GM18951 (cell line): ENCODE data around the gene SRXN1.
A peak's percentile ranks its signal among the peaks of the same experiment; 100 is the strongest.
"Not testable (repeated sequence)": the region's sequence is repeated elsewhere in the genome, so short reads cannot be mapped to it uniquely, and the experiment has no call there.

Experiments
- POLR2A ChIP-seq: IDR thresholded peaks from 4 replicates; pipeline ENCODE4 v1.6.1; 2011; ENCODE audit warnings: mild to moderate bottlenecking; ENCODE audit not compliant: insufficient read length, insufficient read depth; ENCODE audit errors: extremely low read depth
- in situ Hi-C: fragments of 300-500 bp; cut with MboI; formaldehyde crosslinking; loops from one replicate; pipeline ENCODE4 v1.12.0; 2022; ENCODE audit warnings: low sequenced_read_pairs, mixed read lengths, inconsistent platforms; ENCODE audit not compliant: unreplicated experiment

Gene SRXN1

DNA sequence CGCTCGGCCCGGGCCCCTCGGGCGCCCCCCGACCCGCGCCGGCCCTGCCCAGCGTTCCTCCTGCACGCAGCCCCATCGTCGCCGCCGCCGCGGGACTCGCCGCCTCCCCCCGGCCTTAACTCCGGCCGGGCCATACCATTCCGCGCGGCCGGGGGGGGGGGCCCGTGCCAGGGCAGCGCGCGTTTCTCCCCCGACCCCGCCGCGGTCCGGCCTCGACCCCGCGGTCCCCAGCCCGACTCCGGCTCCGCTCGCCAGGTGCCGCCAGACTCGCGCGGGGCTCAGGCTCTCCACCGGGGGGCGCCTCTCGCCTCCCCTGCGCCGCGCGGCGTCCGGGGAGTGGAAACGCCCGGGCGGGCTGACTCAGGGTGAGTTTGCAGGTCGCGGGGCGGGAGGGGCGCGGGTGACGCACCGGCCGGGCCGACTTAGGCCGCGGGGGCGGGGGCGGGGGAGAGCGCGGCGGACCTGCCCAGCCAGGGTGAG lies at the start of gene SRXN1:
TSS of gene SRXN1 (minus strand) at position 91 of the 480 bp plus-strand sequence. CDS start at position 76, 15 bp downstream.
- in situ Hi-C loops: loop anchor here (5.0 kb wide), 1 partner anchor 91 kb away; no protein-coding TSS in a partner anchor
- peak; percentile 81 for TF ChIP-seq POLR2A

DNA sequence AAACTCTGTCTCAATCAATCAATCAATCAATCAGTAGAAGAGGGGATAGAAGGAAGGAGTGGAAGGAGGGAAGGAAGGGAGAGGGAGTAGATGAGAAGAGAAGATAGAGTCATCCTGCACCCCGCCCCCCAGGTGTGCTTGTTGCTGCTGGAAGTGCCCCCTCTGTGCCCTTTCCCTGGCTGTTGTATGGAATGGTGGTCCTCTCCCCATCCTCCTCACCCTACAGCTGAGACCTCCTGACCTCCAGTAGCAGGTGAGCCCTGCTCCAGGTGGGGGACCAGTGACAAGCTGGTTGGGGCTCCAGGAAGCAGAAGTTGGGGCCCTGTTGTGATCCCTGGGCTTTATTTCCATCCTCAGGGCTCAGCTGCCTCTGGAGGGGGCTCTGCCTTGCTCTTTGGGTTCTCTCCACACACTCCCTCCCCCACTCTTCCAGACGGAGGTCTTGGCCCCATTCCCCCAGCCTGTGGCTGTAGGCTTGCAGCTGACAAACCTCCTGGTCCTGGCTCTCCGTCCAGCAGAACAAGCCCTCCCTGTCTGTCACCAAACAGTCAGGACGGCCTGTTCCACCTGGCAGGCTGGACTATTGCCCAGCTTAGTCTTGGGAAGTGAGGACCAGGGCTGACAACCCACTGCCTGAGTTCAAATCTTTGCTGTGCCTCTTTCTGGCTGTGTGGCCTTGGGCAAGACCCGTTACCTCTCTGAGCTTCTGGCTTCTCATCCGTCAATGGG lies 48.6 kb upstream of the SRXN1 start:
- in situ Hi-C loops: no loop called here
- TF ChIP-seq POLR2A: no peak

DNA sequence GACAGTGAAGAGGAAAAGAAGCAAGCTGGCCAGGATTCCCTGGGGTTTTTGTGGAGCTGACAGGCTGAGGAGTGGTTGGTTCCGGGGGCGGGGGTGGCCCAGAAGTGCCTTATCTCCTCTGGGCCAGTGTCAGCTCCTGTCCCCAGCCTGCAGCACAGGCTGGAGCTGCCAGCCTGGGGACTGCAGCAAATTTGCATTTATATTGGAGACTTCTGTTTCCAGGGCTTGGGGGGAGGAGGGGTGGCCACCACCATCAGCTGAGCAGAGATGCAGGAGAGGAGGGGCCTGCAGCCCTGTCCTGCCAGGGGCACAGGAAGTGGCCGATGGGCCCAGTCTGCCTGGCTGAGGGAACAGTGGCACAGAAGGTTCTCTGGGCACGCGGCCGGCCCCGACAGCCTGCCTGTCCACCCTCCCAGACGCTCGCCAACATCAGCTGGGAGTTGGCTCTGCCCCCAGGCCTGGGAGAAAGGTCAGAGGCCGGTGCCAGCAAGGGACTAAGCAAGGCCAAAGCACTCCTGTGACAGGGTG lies 46.9 kb upstream of the SRXN1 start:
- TF ChIP-seq POLR2A: no peak
- in situ Hi-C loops: no loop called here

DNA sequence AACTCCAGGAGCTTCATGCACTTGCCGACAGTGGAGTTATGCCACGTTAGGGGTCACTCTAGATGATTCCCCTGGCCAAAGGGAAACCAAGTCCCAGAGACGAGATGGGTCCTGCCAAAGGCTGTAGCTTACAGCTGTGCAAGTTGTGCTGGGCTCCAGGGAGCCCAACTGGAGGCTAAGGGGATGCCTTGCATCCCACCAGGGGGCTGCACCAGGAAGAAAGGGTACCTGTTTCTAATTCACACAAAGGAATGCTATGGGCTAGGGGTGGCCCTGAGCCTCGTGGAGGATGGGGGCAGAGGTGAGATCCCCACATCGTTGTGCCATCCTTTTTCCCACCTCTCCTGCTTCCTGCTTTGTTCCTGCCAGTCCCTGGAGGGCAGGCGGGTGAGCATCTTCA lies 46.3 kb upstream of the SRXN1 start:
- TF ChIP-seq POLR2A: no peak
- in situ Hi-C loops: no loop called here

DNA sequence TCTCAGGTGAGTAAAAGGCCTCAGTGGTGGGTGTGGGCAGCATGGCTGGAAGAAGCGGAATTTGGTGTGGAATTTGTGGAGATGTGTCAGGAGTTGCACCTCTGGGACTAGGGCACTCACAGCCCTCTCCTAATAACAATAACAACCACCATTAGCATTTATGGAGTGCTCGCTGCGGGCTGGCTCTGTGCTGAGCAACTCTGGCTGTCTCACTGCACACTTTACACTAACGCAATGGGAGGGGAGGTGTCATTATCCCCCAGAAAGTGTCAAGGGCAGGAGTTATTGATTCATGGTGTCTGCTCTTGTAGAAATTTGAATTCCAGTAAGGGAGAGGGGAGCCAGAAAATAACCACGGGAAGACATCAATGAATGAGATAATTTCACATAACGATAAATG lies 45.3 kb upstream of the SRXN1 start:
- TF ChIP-seq POLR2A: no peak
- in situ Hi-C loops: no loop called here

DNA sequence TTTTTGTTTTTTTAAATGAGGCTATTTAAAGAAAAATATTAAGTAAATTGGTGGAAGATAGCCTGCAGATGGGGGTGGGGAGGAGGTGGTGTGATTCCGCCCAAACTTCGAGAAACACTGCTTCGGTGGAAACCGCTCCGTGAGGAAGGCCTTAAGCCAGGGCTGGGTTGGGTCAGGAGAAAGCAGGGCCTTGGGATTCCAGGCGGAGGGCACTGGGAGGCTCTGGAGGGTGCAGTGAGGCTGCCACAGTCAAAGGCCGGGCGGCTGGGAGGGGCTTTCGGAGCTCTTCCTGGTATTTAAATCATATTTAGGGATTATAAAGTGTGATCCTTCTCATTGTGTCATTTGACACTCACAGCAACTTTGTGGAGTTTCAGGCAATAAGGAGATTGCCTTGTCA lies 44.8 kb upstream of the SRXN1 start:
- in situ Hi-C loops: no loop called here
- no peak for TF ChIP-seq POLR2A

DNA sequence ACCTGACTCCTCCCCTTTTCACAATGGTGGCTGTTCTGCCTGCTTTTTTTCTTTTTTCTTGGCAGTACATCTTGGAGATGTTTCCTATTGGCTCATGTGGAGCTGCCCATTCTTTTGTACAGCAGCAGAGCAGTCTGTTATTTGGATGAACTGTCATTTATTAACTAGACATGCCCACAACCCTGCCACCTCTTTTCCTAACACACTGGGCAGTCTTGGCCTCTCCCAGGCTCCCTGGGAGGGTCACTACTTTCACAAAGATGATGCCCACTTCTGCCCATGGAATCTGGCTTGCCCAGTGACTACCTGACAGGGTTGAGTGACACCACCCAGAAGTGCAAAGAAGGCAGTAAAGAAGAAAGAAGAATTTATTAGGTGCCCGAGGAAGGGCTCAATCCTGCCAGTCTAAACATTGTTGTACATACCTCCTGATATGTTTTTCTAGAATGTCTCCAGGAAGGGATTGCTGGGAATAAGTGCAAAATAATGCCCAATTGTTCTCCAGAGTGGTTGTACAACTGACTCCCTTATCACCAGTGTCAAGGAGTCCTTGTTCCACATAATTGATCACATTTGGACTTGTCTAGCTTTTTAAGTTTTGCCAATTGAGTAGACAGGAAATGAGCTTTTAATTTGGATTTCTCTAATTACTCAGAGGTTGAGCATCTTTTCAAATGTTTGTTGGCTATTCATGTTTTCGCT lies 42.3 kb upstream of the SRXN1 start:
- in situ Hi-C loops: no loop called here

DNA sequence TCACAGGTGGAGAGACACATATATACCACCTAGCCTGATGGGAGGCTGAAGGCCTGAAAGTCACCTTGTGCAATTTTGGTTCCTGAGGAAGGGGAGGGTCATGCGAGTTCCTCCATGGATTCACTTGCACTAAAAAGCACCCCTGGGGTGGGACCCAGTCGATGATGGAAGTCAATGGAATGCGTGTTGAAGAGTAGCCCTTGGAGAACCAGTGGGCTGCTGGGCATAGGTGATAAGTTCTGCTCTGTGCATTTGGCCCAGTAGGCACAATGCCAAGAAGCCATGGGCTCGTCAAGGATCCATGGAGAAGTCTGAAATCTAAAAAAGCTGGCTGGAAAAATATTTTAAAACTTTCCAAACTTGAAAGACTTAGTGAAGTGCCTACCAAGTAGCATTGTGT lies 41.5 kb upstream of the SRXN1 start:
- no peak for TF ChIP-seq POLR2A
- in situ Hi-C loops: no loop called here

More for the DNA sequence above, 42.3 kb upstream of the SRXN1 start:
- TF ChIP-seq POLR2A: no peak

DNA sequence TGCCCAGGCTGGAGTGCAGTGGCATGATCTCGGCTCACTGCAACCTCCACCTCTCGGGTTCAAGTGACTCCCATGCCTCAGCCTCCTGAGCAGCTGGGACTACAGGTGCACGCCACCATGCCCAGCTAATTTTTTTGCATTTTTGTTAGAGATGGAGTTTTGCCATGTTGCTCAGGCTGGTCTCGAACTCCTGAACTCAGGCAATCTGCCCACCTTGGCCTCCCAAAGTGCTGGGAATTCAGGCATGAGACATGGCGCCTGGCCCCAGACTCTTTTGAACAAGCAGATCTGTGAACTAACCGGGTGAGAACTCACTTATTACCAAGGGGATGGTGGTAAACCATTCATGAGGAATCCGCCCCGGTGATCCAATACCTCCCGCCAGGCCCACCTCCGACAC lies 40.8 kb upstream of the SRXN1 start:
- in situ Hi-C loops: not testable (repeated sequence)

DNA sequence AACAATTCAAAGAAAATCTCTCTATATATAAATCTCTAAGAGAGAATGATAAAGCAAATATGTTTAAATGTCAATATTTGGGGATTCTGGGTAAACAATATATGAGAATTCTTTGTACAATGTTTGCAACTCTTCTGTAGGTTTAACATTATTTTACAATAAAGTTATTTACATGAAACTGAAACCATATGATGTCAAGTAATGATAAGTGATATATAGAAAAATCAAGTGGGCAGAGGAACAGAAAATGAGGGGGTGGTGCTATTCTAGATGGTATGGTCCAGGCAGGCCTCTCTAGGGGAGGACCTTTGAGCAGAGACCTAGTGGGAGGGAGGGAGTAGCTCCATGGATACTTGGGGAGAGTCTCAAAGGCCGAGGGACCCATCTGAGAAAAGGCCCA lies 39.0 kb upstream of the SRXN1 start:
- TF ChIP-seq POLR2A: no peak
- in situ Hi-C loops: no loop called here

DNA sequence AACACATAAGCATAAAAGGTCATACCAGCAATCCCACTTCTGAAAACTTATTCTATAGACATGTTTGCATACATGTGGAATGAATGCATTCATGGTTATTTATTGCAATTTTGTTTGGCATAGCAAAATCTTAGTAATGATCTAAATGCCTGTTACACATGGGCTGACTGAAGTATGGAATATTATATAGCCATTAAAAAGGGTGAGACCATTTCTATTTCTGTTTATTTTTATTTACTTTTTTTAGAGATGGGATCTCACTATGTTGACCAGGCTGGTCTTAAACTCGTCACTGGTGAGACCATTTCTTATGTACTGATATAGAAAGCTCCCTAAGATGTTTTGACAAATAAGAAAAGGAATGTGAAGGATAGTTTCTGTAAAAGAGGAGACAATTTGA lies 36.9 kb upstream of the SRXN1 start:
- no peak for TF ChIP-seq POLR2A
- in situ Hi-C loops: no loop called here

DNA sequence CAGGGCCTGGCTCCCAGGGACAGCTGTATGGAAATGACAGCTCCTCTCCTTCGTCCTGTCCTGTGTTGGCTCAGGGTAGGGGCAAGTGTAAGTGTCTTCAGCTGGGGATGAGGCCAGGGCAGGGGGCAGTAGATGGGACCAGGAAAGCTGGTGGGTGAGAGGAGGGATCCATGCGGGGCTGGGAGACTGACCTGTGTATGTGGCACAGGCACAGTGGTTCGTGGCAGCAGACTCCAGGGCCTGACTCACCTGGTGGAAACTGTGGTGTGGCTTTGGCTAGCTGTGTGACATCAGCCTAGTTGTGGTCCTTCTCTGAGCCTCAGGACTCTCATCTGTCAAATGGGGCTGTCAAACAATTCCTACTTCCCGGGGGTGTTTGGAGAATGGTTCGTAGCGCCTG lies 36.3 kb upstream of the SRXN1 start:
- TF ChIP-seq POLR2A: no peak
- in situ Hi-C loops: no loop called here

DNA sequence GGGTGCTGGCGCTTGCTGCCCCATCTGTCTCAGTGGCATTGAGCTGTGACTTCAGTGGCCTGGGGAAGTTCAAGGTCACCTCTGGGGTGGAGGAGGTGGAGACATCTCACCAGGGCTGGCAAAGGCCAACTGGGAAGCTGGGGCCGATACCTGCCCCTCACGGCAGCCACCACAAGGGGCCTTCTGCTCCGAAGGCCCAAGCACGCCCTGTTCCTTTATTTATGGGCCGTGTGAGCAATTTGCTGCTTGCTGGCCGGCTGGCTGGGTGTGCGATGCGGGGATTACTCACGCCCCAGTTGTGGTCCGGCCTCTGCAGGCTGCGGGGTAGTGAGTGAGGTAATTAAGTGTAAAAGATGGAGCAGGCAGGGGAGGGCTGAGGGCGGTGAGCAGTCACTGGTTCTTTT lies 35.8 kb upstream of the SRXN1 start:
- in situ Hi-C loops: no loop called here

DNA sequence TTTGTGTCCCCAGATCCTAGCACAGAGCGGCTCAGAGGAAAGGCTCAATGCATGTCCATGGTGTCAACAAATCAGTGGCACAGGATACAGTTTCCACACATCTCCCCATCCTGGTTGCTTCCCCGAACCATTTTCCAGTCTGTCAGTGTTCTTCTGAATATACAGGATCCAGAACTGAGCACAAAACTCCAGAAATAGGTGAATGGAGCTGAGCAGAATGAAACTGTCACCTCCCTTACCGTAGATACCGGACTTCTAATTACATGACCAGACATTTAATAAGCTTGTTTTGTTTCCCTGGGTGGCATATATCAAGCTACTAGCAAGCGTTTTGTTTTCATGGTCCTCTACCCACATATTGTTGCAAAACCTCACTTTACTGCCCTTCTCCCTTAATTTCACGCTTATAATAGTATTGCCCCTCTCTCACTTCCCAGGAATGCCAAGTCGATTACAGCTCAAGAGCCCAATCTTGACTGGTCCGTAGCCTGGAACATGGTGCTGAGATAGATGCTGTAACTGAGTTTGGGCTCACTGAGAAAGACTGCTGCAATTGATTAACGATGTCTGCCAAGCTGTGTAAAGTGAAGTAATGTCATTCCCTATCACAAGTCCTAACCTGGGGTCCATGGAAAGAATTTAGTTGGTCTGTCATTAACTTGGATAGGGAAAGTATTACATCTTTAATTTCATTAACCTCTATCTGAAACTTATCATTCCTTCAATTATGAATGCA lies 34.6 kb upstream of the SRXN1 start:
- in situ Hi-C loops: no loop called here
- no peak for TF ChIP-seq POLR2A

More for the DNA sequence above, 35.8 kb upstream of the SRXN1 start:
- TF ChIP-seq POLR2A: no peak
